HEK293 (cell line): Measurements from ENCODE around the gene AFG1L.

Experiments
- TCF7L2 ChIP-seq: IDR thresholded peaks from 2 replicates; pipeline ENCODE4 v1.6.1; 2011; ENCODE audit warnings: low read depth, mild to moderate bottlenecking, inconsistent platforms, low read length, moderate library complexity, borderline replicate concordance
- YY2 ChIP-seq: fragments of 450-650 bp; formaldehyde crosslinking; IDR thresholded peaks from 2 replicates; pipeline ENCODE4 v1.5.1; 2016; ENCODE audit warnings: missing biosample characterization, missing genetic modification characterization
- ZNF133 ChIP-seq: fragments of 450-650 bp; formaldehyde crosslinking; IDR thresholded peaks from 2 replicates; pipeline ENCODE4 v1.5.1; 2016; ENCODE audit warnings: missing biosample characterization, missing genetic modification characterization
- ZNF146 ChIP-seq: fragments of 450-650 bp; formaldehyde crosslinking; IDR thresholded peaks from 2 replicates; pipeline ENCODE4 v1.5.1; 2016; ENCODE audit warnings: missing biosample characterization, missing genetic modification characterization
- ZNF274 ChIP-seq, 2 experiments: fragments of 200-500 bp in 1 of 2; fragments of 450-650 bp in 1 of 2; sonication (Bioruptor generic) in 1 of 2; formaldehyde crosslinking in 1 of 2; IDR thresholded peaks; 2 replicates each; pipeline versions ENCODE4 v1.5.1 to v1.6.1; 2014 to 2016; ENCODE audit warnings: borderline replicate concordance in 1 of 2, inconsistent platforms in 1 of 2, low read length in 1 of 2, missing biosample characterization in 1 of 2, missing genetic modification characterization in 1 of 2
- ZNF792 ChIP-seq: fragments of 450-650 bp; formaldehyde crosslinking; IDR thresholded peaks from 2 replicates; pipeline ENCODE4 v1.5.1; 2016; ENCODE audit warnings: missing biosample characterization, missing genetic modification characterization
- TF ChIP-seq, protein P1 (sequence below): fragments of 450-650 bp; formaldehyde crosslinking; IDR thresholded peaks from 2 replicates; pipeline ENCODE4 v1.5.1; 2016; ENCODE audit warnings: missing biosample characterization, missing genetic modification characterization
- TF ChIP-seq, protein P2 (sequence below): fragments of 450-650 bp; formaldehyde crosslinking; IDR thresholded peaks from 2 replicates; pipeline ENCODE4 v1.5.1; 2016; ENCODE audit warnings: missing biosample characterization, missing genetic modification characterization

DNA sequence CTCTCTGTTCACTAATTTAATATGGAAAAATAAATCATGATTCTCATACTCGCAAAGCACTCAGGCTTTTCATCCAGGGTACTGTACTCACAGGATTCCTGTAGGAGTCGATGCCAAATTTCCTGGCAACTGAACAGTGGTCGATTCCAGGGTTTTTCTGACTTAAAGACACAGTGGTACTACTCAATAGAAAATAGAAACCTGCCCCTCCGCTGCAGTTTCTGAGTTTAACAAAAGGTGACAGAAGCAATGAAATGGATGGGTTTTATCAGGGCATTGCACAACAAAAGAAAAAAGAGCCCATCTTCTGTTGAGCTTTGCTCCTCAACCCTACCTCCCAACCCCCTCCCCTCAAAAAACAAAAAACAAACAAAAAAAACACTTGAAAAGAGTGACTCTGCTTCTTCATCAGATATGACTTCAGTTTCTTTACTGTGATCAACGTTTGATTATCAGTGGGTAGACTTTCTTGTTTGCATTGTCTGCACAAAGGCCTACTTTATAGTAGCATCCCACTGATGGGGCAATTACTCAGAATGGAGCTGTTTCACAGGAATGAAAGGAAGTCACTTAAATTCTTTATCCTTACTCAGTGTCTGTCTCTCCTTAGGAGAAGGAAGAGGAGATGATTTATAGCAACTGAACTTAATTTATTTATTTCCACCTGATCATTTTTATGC is 169.7 kb downstream of the AFG1L start:
- TF ChIP-seq, protein P1, sequence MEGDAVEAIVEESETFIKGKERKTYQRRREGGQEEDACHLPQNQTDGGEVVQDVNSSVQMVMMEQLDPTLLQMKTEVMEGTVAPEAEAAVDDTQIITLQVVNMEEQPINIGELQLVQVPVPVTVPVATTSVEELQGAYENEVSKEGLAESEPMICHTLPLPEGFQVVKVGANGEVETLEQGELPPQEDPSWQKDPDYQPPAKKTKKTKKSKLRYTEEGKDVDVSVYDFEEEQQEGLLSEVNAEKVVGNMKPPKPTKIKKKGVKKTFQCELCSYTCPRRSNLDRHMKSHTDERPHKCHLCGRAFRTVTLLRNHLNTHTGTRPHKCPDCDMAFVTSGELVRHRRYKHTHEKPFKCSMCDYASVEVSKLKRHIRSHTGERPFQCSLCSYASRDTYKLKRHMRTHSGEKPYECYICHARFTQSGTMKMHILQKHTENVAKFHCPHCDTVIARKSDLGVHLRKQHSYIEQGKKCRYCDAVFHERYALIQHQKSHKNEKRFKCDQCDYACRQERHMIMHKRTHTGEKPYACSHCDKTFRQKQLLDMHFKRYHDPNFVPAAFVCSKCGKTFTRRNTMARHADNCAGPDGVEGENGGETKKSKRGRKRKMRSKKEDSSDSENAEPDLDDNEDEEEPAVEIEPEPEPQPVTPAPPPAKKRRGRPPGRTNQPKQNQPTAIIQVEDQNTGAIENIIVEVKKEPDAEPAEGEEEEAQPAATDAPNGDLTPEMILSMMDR: no peak
- TF ChIP-seq TCF7L2: no peak
- TF ChIP-seq ZNF146 (tag by site-specific recombination): no peak
- no peak for TF ChIP-seq YY2 (tag by site-specific recombination)
- TF ChIP-seq ZNF133 (tag by site-specific recombination): no peak
- TF ChIP-seq ZNF274 (IDR thresholded peaks at IDR 0.05; ENCODE audit: low read length): no peak
- no peak for TF ChIP-seq ZNF274 (tag by site-specific recombination; IDR thresholded peaks at IDR 0.05; ENCODE audit: borderline replicate concordance)
- TF ChIP-seq, protein P2, sequence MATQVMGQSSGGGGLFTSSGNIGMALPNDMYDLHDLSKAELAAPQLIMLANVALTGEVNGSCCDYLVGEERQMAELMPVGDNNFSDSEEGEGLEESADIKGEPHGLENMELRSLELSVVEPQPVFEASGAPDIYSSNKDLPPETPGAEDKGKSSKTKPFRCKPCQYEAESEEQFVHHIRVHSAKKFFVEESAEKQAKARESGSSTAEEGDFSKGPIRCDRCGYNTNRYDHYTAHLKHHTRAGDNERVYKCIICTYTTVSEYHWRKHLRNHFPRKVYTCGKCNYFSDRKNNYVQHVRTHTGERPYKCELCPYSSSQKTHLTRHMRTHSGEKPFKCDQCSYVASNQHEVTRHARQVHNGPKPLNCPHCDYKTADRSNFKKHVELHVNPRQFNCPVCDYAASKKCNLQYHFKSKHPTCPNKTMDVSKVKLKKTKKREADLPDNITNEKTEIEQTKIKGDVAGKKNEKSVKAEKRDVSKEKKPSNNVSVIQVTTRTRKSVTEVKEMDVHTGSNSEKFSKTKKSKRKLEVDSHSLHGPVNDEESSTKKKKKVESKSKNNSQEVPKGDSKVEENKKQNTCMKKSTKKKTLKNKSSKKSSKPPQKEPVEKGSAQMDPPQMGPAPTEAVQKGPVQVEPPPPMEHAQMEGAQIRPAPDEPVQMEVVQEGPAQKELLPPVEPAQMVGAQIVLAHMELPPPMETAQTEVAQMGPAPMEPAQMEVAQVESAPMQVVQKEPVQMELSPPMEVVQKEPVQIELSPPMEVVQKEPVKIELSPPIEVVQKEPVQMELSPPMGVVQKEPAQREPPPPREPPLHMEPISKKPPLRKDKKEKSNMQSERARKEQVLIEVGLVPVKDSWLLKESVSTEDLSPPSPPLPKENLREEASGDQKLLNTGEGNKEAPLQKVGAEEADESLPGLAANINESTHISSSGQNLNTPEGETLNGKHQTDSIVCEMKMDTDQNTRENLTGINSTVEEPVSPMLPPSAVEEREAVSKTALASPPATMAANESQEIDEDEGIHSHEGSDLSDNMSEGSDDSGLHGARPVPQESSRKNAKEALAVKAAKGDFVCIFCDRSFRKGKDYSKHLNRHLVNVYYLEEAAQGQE: no peak
- TF ChIP-seq ZNF792 (tag by site-specific recombination): no peak
